Thyroid gland (tissue), 4 donors: ENCODE data around the gene ARHGEF38. TPM values are rescaled to one million over a fixed set of nuclear protein-coding genes. Genes with fewer than 3 reads are reported as not detected.

Experiments
- DNase-seq, 2 donors: peaks; one replicate each; pipeline ENCODE4 v3.0.0-alpha.2; 2019
- H3K27ac ChIP-seq, 3 donors: fragments of 200-600 bp; sonication (generic); 1 replicate in 2 of 3; 2 replicates in 1 of 3; pipeline ENCODE4 v1.5.1; 2016 to 2019; ENCODE audit warnings: mild to moderate bottlenecking in 1 of 3, moderate library complexity in 1 of 3
- H3K27me3 ChIP-seq: fragments of 200-600 bp; sonication (generic); one replicate; pipeline ENCODE4 v1.5.1; 2019
- H3K36me3 ChIP-seq, 2 donors: fragments of 200-600 bp; sonication (generic); one replicate each; pipeline ENCODE4 v1.5.1; 2016 to 2019
- H3K4me1 ChIP-seq, 2 donors: fragments of 200-600 bp; sonication (generic); one replicate each; pipeline ENCODE4 v1.5.1; 2017 to 2019
- H3K4me3 ChIP-seq, 3 donors: fragments of 200-600 bp; sonication (generic); replicated peaks in 1 of 3; 1 replicate in 2 of 3; 2 replicates in 1 of 3; pipeline ENCODE4 v1.5.1; 2016; ENCODE audit warnings: mild to moderate bottlenecking in 1 of 3
- H3K9me3 ChIP-seq: fragments of 200-600 bp; sonication (generic); one replicate; pipeline ENCODE4 v1.5.1; 2017
- POLR2A ChIP-seq, 2 donors: fragments of 450-650 bp; IDR thresholded peaks; one replicate each; pipeline ENCODE4 v1.6.1; 2017; ENCODE audit warnings: antibody characterized with exemption in 2 of 2, mild to moderate bottlenecking in 2 of 2, moderate library complexity in 1 of 2
- WGBS, 2 donors: methylation state at CpG; one replicate each; pipeline ENCODE4 v1.1.5; 2017; 5-methylcytosine and 5-hydroxymethylcytosine counted together
- intact Hi-C: fragments of 100-400 bp; cut with DNase I; formaldehyde crosslinking; loops from one replicate; pipeline ENCODE4 v1.15.1; 2023
- total RNA-seq, 4 donors: library from RNA; depleted of rRNA; stranded (reverse); fragments of >200 nt; gene quantifications; one replicate each; pipeline ENCODE4 v1.2.3, GENCODE V29; 2016
- TF ChIP-seq, protein P1 (sequence below), 6 experiments: fragments of 200-600 bp in 3 of 6; fragments of 450-650 bp in 3 of 6; sonication (generic) in 3 of 6; IDR thresholded peaks; one replicate each; pipeline ENCODE4 v1.5.1; 2016 to 2019; ENCODE audit warnings: antibody characterized with exemption in 6 of 6, mild to moderate bottlenecking in 2 of 6, inconsistent platforms in 1 of 6, moderate library complexity in 1 of 6

ARHGEF38 gene
- total RNA-seq, 4 donors from 2014 or later = 2.5 to 10.1 (median 4.5) TPM

DNA sequence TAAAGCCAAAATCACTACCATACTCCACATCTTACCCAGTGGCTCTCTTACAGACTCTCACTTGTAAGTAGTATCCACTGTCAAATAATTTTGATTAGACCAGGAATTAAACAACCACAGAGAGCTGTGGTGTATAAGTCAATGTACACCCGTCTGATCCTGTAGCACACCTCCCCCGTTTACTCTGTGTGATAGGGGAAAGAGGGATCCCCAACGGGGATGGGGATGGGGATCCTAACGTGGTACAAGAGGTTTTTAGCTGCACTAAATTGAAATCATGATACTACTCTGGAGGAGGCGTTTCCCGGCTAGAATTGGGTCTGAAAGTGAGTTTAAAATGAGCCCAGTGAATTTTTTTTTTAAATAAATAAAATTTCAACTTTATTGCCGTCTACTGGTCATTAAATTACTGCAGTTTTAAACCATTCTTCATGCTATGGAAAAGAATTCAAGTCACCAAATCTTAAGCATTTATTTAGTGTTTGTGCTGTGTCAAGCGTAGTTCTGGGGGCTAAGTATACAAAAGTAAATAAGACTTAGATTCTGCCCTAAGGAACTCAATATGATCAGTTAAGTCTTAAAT, 79.5 kb downstream of the ARHGEF38 start:
- WGBS, 2 donors = 63 to 97% methylated on average over 8 of the region's 8 CpGs
- H3K27me3 ChIP-seq = no peaks in the 10 kb centered on the region
- intact Hi-C loops = no loop called here
- H3K9me3 ChIP-seq = no peaks in the 10 kb centered on the region
- DNase-seq = no peak
- H3K4me3 ChIP-seq = no peak overlapping the region
- H3K4me1 ChIP-seq = peaks cover 13 to 22% of the 10 kb centered on the region in 2 donors
- TF ChIP-seq POLR2A (IDR thresholded peaks at IDR 0.05) = no peak
- TF ChIP-seq, protein P1, sequence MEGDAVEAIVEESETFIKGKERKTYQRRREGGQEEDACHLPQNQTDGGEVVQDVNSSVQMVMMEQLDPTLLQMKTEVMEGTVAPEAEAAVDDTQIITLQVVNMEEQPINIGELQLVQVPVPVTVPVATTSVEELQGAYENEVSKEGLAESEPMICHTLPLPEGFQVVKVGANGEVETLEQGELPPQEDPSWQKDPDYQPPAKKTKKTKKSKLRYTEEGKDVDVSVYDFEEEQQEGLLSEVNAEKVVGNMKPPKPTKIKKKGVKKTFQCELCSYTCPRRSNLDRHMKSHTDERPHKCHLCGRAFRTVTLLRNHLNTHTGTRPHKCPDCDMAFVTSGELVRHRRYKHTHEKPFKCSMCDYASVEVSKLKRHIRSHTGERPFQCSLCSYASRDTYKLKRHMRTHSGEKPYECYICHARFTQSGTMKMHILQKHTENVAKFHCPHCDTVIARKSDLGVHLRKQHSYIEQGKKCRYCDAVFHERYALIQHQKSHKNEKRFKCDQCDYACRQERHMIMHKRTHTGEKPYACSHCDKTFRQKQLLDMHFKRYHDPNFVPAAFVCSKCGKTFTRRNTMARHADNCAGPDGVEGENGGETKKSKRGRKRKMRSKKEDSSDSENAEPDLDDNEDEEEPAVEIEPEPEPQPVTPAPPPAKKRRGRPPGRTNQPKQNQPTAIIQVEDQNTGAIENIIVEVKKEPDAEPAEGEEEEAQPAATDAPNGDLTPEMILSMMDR (IDR thresholded peaks at IDR 0.05) = peak in 3 of 6 experiments; percentile 25 to 42 (median 37)
- no peaks in the 10 kb centered on the region for H3K36me3 ChIP-seq
- H3K27ac ChIP-seq = no peak overlapping the region

DNA sequence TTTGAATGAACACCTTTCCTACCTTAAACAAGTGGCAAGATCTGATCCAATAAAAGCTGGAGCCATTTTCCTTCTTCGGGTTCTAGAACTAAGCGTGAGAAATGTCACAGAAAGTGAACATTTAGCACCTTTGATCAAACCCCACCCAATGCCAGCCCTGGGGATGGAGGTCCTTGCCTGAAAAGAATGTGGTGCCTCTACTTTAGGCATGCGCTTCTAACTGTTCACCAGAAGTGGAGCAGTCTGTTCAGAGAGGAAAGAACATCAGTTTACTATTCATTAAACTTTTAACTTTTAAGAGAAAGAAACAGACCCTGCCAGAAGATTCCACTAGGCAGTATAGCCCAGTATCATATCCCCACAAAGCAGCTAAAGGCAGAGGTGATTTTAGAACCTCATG, 80.2 kb downstream of the ARHGEF38 start:
- no peaks in the 10 kb centered on the region for H3K27me3 ChIP-seq
- intact Hi-C loops = no loop called here
- H3K4me1 ChIP-seq = peaks cover 16 to 26% of the 10 kb centered on the region in 2 donors
- no peaks in the 10 kb centered on the region for H3K36me3 ChIP-seq
- H3K27ac ChIP-seq = peak overlapping the region; percentile 3 to 71 (median 37)
- H3K4me3 ChIP-seq = no peak overlapping the region
- H3K9me3 ChIP-seq = no peaks in the 10 kb centered on the region
- TF ChIP-seq POLR2A (IDR thresholded peaks at IDR 0.05) = no peak
- TF ChIP-seq, protein P1 (IDR thresholded peaks at IDR 0.05) = peak in 2 of 6 experiments; percentile 11 to 17
- DNase-seq = no peak
- WGBS, 2 donors = 84 to 96% methylated on average over 3 of the region's 3 CpGs

DNA sequence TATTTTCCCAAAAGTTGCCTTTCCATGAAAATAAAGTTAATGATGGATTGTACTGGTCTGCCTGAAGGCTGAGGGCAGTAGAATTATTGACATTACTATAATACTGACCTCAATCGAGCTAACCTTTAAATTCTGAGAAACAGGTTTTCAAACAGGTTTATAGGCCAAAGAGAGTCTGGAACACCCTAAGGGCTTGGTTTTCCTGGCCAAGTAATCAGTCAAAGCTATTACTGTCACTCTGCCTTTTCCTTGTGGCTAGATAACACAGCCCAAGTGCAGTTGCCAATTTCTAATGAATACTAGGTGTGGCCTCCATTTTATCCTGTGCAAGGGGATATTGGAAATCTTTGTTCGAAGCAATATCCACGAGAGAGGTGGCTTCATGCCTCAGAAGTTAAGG, 80.8 kb downstream of the ARHGEF38 start:
- Histone ChIP-seq H3K27ac (peak overlapping the region; percentile 3 to 71 (median 37)), H3K36me3 (no peaks in the 10 kb centered on the region), H3K4me3 (no peak overlapping the region), H3K27me3 (no peaks in the 10 kb centered on the region), H3K9me3 (no peaks in the 10 kb centered on the region), H3K4me1 (peaks cover 22 to 33% of the 10 kb centered on the region in 2 donors)
- WGBS, 2 donors = 38 to 51% methylated on average over 3 of the region's 3 CpGs
- intact Hi-C loops = no loop called here
- no peak for DNase-seq
- TF ChIP-seq, protein P1 (IDR thresholded peaks at IDR 0.05) = no peak
- TF ChIP-seq POLR2A (IDR thresholded peaks at IDR 0.05) = no peak

DNA sequence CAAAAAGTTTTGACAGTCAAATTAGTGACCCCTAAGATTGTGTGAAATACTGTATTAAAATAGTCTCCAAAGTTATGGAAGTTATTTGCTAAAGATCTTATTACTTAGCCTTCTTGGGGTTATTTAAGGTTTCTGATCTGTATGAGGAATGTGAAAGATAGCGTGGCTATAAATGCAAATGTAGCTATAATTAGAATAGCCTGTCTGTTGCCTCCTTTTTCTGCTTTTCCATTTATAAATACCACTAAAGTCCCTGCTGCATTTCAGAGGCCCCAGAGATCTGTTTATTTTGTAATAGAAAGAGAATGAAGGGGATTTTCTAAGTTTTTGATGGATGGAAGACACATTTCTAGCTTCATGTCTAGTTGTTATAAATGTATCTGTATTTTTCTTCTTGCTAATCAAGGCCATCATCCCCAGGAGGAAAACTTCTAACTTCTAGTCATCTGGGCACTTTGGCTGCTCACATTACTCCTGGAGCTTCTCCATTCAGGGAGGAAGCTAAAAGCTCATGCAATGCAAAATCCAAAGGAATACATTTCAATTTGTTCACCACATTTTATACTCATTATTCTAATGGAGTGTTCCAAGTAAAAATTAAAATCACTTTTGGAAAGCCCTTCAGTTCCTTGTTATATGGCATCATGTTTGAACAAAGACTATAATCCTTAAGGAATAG, 82.1 kb downstream of the ARHGEF38 start:
- no peaks in the 10 kb centered on the region for H3K27me3 ChIP-seq
- H3K9me3 ChIP-seq = no peaks in the 10 kb centered on the region
- H3K27ac ChIP-seq = peak overlapping the region in 2 of 3 donors; percentile 3 to 71
- no peak overlapping the region for H3K4me3 ChIP-seq
- 74 to 79% methylated on average over 1 of the region's 1 CpG for WGBS, 2 donors
- peaks cover 28 to 38% of the 10 kb centered on the region in 2 donors for H3K4me1 ChIP-seq
- H3K36me3 ChIP-seq = no peaks in the 10 kb centered on the region
- intact Hi-C loops = no loop called here
- DNase-seq = no peak
- TF ChIP-seq, protein P1 (IDR thresholded peaks at IDR 0.05) = no peak
- no peak for TF ChIP-seq POLR2A (IDR thresholded peaks at IDR 0.05)
